ENCODE results near the gene KDM5B.

The KDM5B gene

DNA sequence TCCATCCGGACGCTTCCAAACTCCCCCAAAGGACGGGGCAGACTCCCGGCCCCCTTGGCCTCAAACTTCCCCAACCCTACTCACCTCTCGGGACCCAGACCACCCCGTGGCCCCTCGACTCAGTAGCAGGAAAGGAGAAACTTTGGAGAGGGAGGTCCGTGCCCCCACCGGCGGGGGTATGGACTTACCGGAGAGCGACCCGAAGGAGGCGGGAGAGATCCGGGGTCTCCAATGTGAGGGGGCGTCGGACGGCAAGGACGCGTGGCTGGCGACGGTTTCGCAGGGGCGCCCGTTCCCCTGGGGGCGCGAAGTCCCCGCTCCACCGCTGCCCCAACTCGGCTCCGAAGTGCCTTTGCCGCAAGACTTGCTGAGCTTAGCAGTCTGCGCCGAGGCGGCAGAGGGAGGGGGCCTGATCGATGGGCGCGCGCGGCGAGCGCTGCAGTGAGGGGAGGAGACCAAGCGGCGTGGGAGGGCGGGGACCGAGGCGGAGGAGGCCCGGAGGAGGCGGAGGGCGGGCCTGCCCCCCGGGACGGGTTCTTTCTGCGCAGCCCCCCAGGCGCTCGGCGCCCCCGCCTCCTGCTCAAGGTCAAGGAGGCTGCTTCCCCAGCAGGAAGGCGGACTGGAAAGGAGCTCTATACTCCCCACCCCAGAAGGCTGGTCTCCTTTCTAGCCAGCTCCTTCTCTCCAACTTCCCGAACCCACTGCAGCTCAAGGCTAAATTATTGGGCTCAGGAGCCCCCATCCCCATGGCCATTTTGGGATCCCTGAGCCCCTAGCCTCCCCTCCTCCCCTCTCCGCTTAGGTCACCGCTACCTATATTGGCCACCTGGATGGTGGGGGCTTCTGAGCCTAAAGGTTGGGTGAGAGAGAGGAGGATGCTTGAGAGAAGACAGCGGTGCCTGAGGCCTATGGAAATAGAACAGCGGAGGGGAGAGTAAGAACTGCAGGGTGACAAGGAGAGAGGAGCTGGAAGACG is 97.9 kb downstream of the KDM5B start, which contains the start of gene SYT2:
Gene SYT2 (minus strand): TSS at position 385 of the 976 bp plus-strand sequence. CDS start 104,682 bp downstream, outside the sequence.
- peak; percentile 57 for DNase-seq

DNA sequence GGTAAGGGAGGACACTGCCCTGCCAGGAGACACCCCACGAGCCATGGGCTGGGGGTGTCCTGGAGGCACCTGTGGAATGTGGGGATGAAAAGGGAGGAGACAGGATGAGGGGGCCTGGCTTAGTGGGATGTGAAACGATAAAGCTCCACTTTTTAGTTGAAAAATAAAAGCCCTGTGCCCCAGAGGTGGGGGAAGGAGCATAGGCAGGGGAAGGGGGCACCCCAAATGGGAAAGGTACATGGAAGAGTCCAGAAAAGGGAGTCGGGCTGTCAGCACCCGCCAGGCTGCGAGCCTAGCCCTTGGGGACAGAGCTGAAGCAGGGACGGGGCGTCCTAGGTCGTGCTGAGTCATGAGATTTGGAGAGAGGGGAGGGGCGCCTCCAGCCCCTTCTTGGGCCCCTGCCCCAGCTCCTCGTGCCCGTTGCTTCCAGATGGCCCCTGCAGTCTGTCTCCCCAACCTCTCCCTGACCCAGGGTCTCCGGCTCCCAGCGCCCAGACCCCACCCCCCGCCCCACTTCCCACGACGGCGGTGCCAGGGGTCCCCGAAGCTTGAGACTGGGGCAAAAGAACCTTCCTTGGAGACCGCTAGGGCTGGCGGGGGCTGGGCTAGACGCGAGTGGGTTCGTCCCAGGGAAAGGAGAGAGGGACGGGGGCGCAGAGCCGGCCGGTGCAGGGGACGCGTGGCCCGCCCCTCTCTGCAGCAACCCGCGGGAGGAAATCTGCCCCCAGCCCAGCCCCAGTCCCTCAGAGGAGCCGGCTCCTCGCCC is 98.8 kb downstream of the KDM5B start:
- DNase-seq, result no peak

DNA sequence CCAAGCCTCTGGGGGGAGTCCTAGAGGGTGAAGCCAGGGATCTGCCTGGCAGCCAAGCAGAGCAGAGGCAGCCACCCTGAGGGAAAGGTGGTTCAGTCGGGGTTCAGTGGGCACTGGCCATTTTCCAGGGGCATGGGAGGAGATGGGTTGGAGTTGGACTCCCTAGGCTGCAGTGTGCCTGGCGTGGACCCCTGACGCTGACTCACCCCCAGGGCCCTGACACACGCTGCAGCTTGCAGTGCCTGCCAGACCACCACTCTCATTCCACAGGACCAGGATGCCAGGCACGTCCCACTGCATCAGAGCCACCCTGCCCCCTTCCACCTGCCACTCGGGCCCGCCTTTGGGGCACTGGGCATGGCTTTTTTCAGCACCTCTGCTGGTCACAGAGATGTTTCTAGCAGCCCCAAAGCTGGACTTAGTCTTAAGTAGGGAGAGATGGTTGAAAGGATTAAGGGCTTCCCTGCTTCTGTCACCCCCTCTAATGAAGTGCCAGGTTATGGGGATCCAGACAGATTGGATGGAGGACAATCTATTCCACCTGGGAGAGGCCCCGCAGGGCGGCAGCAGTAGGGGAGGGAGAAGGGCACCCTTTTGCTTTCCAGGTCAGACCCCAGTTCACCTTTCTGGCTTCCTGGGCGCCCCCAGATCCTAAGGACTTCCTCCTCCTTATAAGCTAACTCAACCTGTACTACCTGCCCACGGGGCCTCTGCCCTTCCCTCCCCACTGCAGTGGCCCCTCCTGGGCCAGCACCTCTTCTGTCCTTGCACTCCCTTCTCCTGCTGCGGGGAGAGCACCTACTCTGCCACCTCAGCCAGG is 99.6 kb downstream of the KDM5B start:
- no peak for DNase-seq

DNA sequence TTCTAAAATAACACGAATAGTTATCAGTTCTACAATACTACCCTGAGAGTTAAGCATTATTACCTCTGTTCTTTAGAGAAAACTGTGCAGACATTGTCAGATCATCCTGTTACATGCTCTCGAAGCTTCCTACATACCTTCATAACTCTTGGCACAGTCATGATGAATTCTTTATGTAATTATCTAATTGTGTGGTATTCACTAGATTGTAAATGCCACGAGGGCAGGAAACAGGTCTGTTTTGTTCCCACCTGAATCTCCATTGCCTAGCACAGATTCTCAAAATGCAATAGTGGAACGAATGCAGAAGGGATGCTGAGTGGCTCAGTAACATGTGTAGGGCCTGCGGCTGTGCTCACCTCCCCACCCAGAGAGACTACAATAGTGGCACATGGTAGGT is 101.4 kb downstream of the KDM5B start:
- no peak for DNase-seq

DNA sequence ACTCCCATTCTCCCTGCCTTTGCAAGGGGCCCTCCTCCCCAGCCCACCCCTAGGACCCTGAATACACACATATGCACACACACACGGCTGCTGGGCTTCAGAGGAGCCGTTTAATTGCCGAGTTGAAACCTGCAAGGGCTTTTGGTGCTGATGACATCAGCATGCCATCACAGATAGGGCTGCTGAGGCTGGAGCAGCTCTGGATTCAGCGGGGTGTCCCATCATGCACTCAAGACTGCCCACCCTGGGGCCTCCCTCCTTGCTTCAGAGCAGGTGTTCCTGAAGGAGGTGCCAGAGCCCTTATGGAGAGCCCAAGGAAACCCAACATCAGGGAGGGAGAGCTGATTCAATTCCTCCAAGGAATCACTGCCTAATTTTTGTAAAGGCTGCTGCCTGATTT is 103.6 kb downstream of the KDM5B start:
- DNase-seq, result no peak

DNA sequence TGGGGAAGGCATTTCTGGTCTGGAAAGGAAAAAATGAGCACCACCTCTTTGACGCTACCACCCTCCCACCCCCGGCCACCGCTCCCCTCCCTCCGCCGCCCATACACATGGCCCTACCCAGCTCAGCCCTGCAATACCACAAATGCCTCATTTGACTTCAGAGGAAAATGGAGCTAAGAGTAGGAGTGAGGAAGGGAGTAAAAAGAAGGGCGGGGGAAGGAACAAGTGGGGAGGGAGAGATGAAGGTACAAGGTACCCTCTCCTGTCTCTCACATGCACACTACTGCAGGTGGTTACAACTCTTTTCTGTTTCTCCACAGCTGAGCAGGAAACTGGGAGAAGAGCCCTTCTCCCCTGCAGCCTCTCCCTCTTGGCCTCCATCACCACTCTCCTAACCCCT is 105.0 kb downstream of the KDM5B start:
- DNase-seq, result no peak

DNA sequence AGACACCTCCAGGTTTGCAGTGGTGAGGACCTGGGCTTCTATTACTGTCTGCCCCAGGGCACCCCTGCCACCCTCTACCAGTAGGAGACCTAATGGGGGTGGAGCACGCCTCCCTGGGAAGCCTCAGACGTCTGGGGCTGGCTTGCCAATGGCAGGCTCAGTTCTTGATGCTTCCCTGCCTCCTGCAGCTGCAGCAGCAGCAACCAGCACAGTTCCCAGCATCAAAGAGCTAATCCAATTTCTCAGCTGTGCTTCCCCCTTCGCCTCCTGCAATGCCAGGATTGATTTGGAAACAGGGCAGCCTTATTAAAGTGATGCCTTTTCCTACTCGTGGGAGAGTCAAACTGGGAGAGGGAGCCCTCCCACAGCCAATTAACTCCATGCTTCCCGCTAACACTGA is 106.1 kb downstream of the KDM5B start:
- DNase-seq, result no peak

DNA sequence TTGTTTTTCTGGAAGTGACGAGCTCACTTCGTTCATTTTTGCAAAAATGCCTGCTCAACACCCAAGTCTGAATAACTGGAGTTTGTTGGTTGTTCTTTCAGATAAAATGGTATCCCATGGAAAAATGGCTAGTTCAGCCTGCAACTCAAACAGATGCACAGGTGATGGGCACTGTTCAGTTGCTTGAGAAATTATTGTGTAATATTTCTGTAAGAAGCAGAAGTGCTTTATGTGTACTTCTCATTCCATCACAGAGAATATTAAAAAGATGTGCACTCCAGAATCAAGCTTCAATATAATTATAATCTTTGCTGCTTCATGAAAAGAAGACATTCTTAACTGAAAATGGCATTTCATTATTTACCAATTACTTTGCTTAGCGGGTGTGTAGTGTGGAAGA is 107.0 kb downstream of the KDM5B start:
- DNase-seq, result no peak

DNA sequence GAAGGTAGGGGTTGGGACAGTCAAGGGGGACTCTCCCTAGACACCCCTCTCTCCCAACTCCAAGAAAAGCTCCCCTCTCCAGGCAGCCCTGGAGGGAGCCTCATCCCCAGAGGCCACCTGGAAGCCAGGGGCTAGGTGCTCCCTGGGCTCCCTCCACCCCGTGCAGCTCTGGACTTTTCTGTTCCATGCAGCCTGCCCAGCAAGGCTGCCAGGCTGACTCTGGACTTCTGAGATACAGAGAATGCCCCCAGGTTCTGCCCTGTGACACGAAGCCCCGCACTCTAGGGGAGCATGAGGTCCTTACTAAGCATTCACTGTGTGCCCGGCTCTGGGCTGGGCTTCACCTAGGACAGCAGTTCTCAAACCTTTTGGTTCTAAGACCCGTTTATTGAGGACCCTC is 108.2 kb downstream of the KDM5B start:
- DNase-seq, result no peak

DNA sequence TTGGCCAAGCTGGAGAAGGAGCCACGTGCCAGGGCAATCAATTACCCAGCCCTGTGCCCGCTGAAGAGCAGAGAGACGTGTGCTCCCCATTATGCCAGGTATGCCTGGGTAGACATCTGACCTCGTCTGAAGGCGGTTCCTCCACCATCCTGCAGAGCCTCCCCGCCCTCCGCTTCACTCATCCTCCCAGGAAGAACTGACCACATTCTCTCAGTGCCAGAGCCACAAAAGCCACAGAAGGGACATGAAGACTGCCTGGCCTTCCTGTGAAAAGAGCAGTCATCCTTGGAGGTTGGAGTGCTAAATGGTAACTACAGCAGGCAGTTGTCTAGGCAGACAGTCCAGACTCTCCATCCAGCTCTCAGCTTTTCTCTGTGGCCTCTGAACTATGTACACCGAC is 109.9 kb downstream of the KDM5B start:
- no peak for DNase-seq

DNA sequence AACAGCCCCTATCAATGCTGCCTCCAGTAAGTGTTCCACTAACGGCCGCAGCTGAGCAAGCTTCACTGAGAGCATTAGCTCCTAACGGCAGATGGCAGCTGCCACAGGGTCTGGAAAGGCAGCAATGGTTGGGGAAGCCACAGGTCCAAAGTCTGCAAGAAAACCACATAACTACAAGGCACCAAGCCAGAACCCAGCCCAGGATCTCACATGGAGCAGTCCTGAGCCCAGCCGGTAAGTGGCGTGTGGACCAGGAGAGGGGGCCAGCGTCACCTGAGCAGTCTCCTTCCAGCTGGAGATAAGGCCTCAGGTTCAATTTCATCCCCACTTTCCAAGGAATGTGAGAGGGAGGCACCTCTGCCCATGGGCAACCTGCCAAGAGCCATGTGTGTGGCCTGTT is 111.2 kb downstream of the KDM5B start:
- peak; percentile 23 for DNase-seq

DNA sequence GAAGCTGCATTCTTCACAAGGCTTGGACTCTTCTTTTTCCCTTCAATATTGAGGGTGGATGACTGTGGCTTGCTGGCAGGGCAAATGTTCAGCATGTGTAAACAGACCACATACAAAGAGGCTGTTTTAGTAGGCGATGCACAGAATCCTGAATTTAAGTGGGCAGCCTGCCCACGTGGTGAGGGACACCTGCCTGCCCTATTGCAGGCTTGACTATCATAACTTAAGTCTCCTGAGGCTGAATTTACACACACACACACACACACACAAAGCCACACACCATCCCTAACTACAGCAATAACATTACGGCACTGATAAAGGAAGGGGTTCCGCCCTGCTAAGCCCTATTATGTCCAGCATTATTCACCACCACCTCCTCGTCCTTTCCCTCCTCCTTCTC is 113.9 kb downstream of the KDM5B start:
- peak; percentile 82 for DNase-seq

DNA sequence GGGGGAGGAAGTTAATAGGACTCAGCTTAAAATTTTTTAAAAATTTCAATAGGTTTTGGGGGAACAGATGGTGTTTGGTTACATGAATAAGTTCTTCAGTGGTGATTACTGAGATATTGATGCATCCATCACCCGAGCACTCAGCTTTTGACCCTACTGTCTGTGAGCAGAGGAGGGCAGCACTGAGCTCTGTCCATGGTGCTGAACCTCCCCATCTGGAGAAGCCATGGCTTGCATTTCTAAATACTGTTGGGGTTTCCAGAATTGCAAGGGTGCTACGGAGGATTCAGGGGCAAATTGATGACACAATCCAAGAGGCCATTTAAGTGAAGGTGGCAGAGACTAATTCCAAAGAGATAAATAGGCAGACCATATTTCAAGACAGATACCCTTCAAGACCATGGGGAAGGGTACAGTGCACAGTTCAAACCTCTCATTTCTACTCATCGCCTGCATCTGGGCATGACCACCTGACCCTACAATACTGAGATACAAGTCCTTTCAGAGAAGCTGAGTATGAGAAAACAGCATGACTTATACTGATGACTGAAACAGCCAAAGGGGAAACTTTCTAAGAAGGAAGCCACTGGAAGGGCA is 115.2 kb downstream of the KDM5B start:
- DNase-seq, result peak; percentile 3

DNA sequence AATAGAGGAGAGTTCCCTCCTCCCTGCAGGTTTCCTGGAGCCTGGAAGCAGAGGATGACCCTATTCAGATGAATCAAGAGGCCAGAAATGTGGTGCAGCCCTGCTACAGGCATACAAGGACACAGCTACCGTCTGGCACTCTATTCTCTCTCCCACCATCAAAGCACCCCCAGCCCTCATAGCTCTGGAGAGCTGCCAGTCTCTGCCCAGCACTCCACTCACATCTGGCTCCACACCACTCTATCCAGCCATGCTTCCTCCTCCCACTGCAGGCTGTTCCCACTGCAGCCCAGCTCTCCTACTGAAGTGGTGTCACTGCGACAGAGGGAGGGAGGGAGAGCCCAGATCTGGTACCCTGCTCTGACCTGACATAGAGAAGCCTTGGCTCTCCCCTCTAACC is 116.4 kb downstream of the KDM5B start:
- peak; percentile 90 for DNase-seq

DNA sequence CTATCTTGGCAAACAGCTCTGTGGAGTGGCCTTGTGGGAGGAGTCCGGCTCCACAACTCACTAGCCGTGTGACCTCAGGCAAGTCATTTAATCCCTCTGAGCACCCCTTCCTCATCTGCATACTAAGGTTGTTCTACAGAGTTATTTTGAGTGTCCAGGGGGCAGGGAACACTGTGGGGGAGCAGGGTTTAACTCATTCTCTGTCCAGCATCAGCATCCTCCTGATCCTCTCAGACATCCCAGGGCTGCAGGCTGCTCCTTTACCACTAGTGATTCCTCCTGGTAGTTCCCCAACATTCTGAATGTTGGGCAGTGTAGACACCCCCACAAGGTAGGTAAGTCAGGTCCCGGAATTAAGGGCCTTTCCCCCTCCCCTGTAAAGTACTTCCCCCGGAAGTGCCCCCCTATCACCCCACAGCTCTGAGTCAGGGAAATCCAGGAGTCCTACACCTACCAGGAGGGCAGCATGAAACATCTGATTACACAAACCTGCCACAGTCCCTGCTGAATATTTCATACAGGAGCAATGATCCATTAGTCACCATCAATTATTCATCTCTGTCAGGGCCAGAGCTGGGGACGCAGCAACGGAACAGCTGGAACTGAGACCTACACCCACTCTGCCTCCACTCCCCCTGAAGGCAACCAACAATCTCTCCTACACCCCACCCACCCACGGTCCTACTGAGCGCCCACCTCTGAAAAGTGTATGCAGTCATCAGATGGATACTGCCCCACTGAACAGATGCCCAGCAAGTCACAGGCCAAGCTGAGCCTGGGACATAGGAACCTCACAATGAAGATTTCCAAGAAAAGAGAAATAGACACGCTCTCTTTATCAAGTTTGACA is 118.5 kb downstream of the KDM5B start:
- no peak for DNase-seq

DNA sequence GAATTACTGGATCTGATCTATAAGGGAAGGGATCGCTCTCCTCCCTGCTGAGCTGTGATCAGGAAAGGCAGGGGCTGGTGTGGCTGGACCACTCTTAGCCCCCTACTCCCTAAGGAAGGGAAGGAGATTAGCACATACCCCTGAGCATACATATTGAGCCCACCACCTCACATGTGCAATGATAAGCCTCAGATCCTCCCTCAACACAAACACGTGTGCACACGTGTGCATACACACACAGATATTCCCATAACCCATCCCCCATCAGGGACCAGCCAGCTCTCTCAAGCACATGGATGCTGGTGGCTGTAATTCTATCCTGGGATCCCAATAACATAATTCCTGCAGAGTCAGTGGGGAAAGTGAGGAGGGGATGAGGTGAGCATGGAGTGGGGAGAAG is 119.1 kb downstream of the KDM5B start:
- no peak for DNase-seq

DNA sequence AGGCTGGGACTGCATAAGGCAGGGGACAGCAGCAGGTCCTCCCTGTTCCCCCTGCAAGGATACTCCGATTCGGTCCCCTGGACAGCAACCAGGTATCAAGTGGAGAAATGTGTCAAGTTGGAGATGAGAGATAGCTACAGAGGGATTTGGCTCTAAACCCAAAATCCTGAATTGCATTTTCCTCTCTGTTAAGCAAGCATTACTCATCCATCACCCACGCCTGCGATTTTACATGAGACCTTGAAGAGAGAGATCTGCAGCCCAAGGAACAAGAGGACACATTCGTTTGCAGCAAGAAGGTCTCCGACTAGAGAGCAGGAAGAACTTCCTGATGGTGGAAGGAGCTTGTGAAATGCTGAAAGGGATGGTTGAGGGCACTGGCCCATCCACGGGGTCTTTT is 119.8 kb downstream of the KDM5B start:
- no peak for DNase-seq

DNA sequence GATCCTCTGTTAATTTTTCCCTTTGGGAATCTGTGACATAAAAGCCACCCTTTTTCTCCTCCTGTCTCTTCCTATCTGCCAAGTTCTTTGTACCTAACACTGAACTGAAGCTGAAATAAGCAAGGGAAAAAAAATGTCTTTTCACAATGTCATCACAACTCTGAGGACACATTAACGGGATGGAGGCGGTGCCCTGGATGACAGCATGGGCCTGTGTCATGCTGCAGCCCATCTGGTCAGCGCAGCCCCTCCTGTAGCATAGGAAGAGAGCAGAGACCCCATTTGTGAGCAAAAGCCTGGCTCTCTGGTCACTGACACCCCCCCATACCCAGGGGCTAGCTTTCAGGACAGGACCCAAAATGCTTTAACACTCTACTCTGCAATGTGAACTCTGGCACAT is 120.4 kb downstream of the KDM5B start:
- DNase-seq, result no peak

DNA sequence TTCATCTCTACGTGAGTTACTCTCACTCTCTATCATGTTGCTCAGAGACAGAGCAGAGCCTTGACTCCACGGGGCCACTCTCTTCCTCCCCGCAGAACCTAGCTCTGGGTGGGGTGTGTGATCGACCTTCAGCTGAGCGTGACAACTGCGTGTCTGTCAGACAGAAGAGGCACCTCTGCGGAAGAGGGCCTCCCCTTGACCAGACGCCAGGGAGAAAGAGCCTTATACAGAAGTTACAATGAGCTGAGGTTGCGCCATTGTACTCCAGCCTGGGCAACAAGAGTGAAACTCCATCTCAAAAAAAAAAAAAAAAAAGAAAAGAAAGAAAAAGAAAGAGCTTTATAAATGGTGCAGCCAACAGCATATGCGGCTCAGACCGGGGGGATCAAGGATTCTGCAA is 120.9 kb downstream of the KDM5B start:
- DNase-seq, result no peak

DNA sequence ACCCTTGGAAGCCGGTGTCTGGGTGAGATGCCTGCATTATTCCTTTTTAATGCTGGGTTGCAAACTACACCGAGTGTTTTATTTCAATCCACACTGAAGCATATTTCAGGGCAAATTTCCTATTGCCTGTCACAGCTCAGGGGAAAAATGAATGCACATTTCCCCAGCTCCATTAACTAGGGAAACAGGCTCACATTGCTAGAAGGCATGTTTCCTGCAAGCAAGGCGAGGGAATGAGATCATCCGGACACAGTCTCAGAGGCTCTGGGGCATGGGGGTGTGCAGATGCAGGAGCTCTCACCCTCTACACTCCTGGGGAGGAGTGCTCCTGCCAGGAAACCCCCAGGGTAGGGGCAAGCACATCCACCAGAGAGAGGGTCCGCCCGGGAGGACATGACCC is 122.6 kb downstream of the KDM5B start:
- no peak for DNase-seq

DNA sequence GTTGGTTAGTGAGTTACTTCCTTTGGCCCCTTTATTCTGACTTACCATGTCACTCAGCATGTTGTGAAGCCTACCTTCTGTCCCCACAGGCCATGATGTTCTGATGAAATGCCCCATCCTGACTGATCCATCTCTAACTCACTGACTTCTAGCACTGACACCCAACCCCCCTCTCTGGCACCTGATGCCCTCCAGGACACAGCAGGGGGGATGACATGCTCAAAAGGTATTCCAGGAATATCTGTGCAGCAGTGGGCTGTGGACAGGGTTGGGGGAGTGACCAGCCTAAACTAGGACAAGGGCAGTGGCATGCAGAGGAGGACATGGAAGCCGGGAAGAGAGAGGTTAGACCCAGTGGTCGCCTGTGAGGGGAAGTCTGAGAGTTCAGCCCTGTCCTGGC is 123.5 kb downstream of the KDM5B start:
- DNase-seq, result peak; percentile 9

DNA sequence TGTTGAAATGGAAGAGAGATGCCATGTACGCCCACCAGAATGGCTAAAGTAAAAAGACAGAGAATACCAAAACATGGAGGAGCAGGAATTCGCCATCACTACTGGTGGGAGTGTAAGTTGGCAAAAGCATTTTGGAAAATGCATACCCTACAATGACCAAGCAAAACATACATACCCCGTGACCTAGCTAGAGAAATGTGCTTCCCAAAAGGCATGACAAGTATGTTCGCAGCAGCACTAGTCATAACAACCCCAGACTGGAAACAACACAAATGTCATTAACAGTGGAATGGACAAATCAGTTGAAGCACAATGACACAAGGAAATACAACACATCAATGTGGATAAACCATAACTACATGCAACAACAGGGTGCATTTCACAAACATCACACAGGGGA is 125.2 kb downstream of the KDM5B start:
- no peak for DNase-seq

All from NCI-H1092 (cell line).